ENCODE data around the gene GP1BB.
"Not testable (repeated sequence)": the region's sequence is repeated elsewhere in the genome, so short reads cannot be mapped to it uniquely, and the experiment has no call there.

Gene GP1BB

DNA sequence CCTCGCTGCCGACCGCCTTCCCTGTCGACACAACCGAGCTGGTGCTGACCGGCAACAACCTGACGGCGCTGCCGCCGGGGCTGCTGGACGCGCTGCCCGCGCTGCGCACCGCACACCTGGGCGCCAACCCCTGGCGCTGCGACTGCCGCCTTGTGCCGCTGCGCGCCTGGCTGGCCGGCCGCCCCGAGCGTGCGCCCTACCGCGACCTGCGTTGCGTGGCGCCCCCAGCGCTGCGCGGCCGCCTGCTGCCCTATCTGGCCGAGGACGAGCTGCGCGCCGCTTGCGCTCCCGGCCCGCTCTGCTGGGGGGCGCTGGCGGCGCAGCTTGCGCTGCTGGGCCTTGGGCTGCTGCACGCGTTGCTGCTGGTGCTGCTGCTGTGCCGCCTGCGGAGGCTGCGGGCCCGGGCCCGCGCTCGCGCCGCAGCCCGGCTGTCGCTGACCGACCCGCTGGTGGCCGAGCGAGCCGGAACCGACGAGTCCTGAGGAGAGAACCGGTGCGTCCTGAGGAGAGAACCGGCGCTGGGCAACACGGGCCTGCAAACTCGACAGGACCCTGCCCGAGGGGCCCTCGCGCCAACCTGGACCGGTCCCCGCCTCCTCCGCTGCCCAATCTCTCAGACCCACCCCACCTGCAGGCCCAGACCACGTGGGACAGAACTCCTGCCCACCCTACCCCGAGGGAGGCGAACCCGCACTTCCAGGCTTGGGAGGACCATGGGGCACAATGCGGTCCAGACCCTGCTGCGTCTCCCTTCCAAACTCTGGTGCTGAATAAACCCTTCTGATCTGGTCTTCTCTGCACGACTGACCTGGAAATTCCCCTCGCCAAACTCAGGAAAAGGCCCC lies 866 bp downstream of the GP1BB start:
- DNase-seq (ENCODE audit: extremely low spot score, insufficient read length, low read depth) (no peak), FAIRE-seq (no peak)

DNA sequence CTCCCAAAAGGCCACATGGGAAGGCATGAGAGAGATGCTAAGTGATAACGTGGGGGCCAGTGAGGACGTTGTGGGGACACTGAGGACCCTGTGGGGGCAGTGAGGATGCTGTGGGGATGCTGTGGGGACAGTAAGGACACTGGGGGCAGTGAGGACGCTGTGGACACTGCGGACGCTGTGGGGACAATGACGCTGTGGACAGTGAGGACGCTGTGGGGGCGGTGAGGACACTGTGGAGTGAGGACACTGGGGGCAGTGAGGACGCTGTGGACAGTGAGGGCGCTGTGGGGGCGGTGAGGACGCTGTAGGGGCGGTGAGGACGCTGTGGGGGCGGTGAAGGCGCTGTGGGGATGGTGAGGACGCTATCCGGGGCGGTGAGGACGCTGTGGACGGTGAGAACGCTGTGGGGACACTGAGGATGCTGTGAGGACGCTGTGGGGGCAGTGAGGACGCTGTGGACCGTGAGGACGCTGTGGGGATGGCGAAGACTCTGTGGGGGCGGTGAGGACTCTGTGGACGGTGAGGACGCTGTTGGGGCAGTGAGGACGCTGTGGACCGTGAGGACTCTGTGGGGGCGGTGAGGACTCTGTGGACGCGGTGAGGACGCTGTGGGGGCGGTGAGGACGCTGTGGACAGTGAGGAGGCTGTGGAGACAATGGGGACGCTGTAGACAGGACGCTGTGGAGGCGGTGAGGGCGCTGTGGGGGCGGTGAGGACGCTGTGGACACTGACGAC lies 1.8 kb downstream of the GP1BB start:
- DNase-seq (ENCODE audit: extremely low spot score, insufficient read length, low read depth) (no peak), FAIRE-seq (no peak)

DNA sequence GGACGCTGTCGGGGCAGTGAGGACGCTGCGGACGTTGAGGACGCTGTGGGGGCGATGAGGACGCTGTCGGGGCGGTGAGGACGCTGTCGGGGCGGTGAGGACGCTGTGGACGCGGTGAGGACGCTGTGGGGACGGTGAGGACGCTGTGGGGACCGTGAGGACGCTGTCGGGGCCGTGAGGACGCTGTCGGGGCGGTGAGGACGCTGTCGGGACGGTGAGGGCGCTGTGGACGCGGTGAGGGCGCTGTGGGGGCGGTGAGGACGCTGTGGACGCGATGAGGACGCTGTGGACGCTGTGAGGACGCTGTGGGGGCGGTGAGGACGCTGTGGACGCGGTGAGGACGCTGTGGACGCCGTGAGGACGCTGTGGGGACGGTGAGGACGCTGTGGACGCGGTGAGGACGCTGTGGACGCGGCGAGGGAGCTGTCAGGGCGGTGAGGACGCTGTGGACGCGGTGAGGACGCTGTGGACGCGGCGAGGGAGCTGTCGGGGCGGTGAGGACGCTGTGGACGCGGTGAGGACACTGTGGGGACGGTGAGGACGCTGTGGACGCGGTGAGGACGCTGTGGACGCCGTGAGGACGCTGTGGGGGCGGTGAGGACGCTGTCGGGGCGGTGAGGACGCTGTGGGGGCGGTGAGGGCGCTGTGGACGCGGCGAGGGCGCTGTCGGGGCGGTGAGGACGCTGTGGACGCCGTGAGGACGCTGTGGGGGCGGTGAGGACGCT lies 2.9 kb downstream of the GP1BB start:
- FAIRE-seq; DNase-seq (ENCODE audit: extremely low spot score, insufficient read length, low read depth): not testable (repeated sequence)

DNA sequence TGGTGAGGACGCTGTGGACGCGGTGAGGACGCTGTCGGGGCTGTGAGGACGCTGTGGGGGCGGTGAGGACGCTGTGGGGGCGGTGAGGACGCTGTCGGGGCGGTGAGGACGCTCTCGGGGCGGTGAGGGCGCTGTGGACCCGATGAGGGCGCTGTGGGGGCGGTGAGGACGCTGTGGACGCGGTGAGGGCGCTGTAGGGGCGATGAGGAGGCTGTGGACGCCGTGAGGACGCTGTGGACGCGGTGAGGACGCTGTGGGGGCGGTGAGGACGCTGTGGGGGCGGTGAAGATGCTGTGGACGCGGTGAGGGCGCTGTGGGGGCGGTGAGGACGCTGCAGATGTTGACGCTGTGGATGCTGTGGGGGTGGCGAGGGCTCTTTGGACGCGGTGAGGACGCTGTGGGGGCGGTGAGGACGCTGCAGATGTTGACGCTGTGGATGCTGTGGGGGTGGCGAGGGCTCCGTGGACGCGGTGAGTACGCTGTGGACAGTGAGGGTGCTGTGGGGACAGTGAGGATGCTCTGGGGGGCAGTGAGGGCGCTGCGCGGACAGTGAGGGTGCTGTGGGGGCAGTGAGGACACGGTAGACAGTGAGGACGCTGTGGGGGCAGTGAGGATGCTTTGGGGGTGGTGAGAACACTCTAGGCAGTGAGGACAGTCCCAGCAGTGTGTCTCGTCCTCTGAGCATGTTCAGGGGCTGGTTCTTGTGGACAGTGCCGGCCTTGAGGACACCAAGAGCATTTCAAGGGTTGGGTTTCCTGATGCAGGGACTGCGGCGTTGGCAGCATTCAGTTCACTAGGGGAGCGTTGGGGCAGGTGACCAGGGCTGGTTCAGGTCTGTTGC lies 4.2 kb downstream of the GP1BB start:
- DNase-seq (ENCODE audit: extremely low spot score, insufficient read length, low read depth) (no peak), FAIRE-seq (no peak)

GRCh38 chr22:19728271-19728670 lies 4.9 kb downstream of the GP1BB start:
- DNase-seq (ENCODE audit: extremely low spot score, insufficient read length, low read depth): no peak
- FAIRE-seq: no peak

- FAIRE-seq (no peak), DNase-seq (ENCODE audit: extremely low spot score, insufficient read length, low read depth) (no peak)
Measured at GRCh38 chr22:19728836-19729235, 5.5 kb downstream of the GP1BB start.

DNA sequence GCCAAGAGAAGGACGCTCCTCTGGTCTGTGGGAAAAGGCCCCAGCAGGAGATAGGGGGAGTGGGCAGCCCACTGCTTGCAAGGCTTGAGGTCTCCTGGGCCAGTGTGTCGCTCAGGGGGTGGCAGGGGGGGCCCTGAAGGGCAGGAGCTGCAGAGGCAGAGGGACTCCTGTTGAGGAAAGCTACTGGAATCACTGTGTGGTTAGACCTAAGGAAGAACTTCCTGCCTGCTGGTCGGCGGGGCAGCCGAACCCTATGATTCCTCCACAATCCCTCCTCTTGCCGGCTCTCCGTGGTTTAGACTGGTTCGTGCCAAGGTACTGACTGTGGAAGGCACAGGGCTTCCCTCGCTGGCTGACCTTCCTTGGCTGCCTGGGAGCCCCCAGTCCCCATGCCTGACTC lies 6.2 kb downstream of the GP1BB start:
- FAIRE-seq (no peak), DNase-seq (ENCODE audit: extremely low spot score, insufficient read length, low read depth) (no peak)

DNA sequence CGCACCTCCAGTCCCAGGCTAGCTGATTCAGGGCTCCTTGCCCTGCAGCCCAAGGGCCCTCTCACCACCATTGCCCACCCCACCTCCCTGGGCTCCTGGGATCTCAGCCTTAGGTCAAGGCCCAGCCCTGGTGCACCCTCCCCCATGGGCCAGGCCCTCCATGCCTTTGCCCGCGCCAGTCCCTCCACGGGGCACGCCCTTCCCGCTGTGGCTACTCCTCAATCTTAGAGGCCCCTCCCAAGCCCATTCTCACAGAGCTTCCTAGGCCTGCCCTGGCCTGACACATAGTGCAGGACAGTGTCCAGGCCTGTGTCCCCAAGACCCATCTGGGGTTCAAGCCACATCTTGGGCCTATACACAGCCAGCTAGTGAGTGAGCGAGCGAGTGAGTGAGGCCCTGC lies 6.9 kb downstream of the GP1BB start:
- FAIRE-seq: no peak
- DNase-seq (ENCODE audit: extremely low spot score, insufficient read length, low read depth): no peak

- peak; percentile 71 for DNase-seq (ENCODE audit: extremely low spot score, insufficient read length, low read depth)
- peak; percentile 83 for FAIRE-seq
Measured at GRCh38 chr22:19730655-19731360, 7.5 kb downstream of the GP1BB start.

GRCh38 chr22:19731361-19732135 lies 8.2 kb downstream of the GP1BB start:
- DNase-seq (ENCODE audit: extremely low spot score, insufficient read length, low read depth) (no peak), FAIRE-seq (no peak)

- FAIRE-seq (no peak), DNase-seq (ENCODE audit: extremely low spot score, insufficient read length, low read depth) (no peak)
Measured at GRCh38 chr22:19732403-19733113, 9.2 kb downstream of the GP1BB start.

GRCh38 chr22:19733755-19734154 lies 10.4 kb downstream of the GP1BB start:
- DNase-seq (ENCODE audit: extremely low spot score, insufficient read length, low read depth) (no peak), FAIRE-seq (no peak)

GRCh38 chr22:19734163-19734562 lies 10.8 kb downstream of the GP1BB start:
- no peak for FAIRE-seq

GRCh38 chr22:19734837-19735382 lies 11.6 kb downstream of the GP1BB start:
- FAIRE-seq (no peak), DNase-seq (ENCODE audit: extremely low spot score, insufficient read length, low read depth) (no peak)

More at GRCh38 chr22:19734163-19734562, 10.8 kb downstream of the GP1BB start:
- no peak for DNase-seq (ENCODE audit: extremely low spot score, insufficient read length, low read depth)

DNA sequence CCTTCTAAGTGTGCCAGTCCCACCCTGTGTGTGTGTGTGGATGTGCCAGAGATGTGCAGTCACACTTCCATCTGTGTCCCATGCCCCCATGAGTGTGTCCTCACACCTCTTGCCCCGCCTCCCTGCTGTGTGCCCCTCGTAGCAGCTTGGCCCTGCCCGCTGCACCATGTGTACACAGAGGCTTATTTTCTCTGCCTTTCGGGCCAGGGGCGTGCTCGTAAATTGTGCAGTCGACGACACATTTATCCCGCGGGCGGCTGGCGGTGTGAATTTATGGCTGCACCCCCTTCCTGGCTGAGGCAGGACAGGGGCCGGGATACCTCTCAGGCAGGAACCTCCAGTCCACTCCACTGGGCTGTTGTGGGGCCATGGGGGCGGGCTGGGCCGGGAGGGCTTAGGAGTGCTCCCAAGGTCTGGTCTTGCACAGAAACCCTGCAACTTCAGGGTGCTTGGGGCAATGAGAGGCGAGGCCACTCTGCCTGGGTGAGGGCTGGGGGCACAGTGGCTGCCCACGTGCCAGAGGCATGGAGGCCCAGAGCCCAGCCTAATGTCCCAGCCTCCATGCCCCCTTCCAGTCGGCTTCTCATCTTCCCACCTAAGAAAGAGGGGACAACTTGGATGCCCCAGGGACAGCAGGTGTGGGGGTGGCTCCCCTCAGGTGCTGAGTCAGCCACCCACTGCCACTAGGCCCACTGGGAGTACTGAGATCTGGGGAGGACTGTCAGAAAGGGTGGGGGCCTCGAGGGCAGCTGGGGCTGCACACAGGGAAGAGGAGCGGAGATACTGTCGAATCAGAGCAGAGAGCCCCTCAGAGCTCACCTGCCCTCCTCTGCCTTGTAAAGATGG lies 12.5 kb downstream of the GP1BB start:
- FAIRE-seq: no peak
- DNase-seq (ENCODE audit: extremely low spot score, insufficient read length, low read depth): no peak

- FAIRE-seq: no peak
- no peak for DNase-seq (ENCODE audit: extremely low spot score, insufficient read length, low read depth)
Measured at GRCh38 chr22:19737846-19738663, 14.7 kb downstream of the GP1BB start.
